RWPE2 (cell line): ENCODE data around the gene MTO1.
"Not testable (repeated sequence)": the region's sequence is repeated elsewhere in the genome, so short reads cannot be mapped to it uniquely, and the experiment has no call there.

Experiments used
- ATAC-seq: fragments of 200-7000 bp; cut with Tn5 transposase; 3 replicates; pipeline ENCODE4 v1.9.1; 2021; ENCODE audit warnings: low read depth
- DNase-seq: peaks from one replicate; pipeline ENCODE4 v3.0.0-alpha.2; 2020; ENCODE audit warnings: low spot score
- H3K27ac ChIP-seq: fragments of 450-650 bp; 2 replicates; pipeline ENCODE4 v1.5.1; 2017; ENCODE audit warnings: mild to moderate bottlenecking; ENCODE audit not compliant: poor library complexity, severe bottlenecking
- H3K27me3 ChIP-seq: fragments of 250-450 bp; sonication (Bioruptor Pico); 2 replicates; pipeline ENCODE4 v1.5.1; 2021; ENCODE audit warnings: mild to moderate bottlenecking, moderate library complexity; ENCODE audit not compliant: insufficient read depth, poor library complexity, severe bottlenecking
- H3K36me3 ChIP-seq: fragments of 250-450 bp; sonication (Bioruptor Pico); 2 replicates; pipeline ENCODE4 v1.5.1; 2020; ENCODE audit warnings: low read depth, mild to moderate bottlenecking, moderate library complexity
- H3K4me1 ChIP-seq: fragments of 250-450 bp; sonication (Bioruptor Pico); 2 replicates; pipeline ENCODE4 v1.5.1; 2021; ENCODE audit warnings: mild to moderate bottlenecking, moderate library complexity; ENCODE audit not compliant: insufficient read depth, poor library complexity, severe bottlenecking
- H3K4me3 ChIP-seq: fragments of 250-450 bp; sonication (Bioruptor Pico); 2 replicates; pipeline ENCODE4 v1.5.1; 2021; ENCODE audit warnings: mild to moderate bottlenecking, moderate library complexity; ENCODE audit not compliant: severe bottlenecking
- H3K9me3 ChIP-seq: fragments of 250-450 bp; sonication (Bioruptor Pico); 2 replicates; pipeline ENCODE4 v1.5.1; 2021; ENCODE audit warnings: mild to moderate bottlenecking, moderate library complexity; ENCODE audit not compliant: severe bottlenecking
- TF ChIP-seq, protein P1 (sequence below): fragments of 450-650 bp; IDR thresholded peaks from one replicate; pipeline ENCODE4 v1.5.1; 2017; ENCODE audit warnings: mild to moderate bottlenecking, moderate library complexity; ENCODE audit not compliant: poor library complexity, severe bottlenecking

MTO1 gene

GRCh38 chr6:73538116-73538779, 76.7 kb downstream of the MTO1 start:
- Histone ChIP-seq H3K4me3 (no peak overlapping the region), H3K27me3 (no peaks in the 10 kb centered on the region), H3K27ac (no peak overlapping the region), H3K4me1 (no peaks in the 10 kb centered on the region), H3K9me3 (no peaks in the 10 kb centered on the region), H3K36me3 (no peaks in the 10 kb centered on the region)
- ATAC-seq (no peak), DNase-seq (no peak)
- TF ChIP-seq, protein P1, sequence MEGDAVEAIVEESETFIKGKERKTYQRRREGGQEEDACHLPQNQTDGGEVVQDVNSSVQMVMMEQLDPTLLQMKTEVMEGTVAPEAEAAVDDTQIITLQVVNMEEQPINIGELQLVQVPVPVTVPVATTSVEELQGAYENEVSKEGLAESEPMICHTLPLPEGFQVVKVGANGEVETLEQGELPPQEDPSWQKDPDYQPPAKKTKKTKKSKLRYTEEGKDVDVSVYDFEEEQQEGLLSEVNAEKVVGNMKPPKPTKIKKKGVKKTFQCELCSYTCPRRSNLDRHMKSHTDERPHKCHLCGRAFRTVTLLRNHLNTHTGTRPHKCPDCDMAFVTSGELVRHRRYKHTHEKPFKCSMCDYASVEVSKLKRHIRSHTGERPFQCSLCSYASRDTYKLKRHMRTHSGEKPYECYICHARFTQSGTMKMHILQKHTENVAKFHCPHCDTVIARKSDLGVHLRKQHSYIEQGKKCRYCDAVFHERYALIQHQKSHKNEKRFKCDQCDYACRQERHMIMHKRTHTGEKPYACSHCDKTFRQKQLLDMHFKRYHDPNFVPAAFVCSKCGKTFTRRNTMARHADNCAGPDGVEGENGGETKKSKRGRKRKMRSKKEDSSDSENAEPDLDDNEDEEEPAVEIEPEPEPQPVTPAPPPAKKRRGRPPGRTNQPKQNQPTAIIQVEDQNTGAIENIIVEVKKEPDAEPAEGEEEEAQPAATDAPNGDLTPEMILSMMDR = no peak

DNA sequence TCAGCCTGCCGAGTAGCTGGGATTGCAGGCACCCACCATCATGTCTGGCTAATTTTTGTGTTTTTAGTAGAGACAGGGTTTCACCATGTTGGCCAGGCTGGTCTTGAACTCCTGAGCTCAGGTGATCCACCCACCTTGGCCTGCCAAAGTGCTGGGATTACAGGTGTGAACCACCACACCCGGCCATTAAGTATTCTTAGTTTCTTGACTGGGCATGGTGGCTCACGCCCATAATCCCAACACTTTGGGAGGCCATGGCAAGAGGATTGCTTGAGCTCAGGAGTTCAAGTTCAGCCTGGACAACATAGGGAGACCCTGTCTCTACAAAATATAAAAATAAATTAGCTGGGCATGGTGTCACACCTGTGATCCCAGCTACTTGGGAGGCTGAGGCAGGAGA, 80.9 kb downstream of the MTO1 start:
- not testable (repeated sequence) for H3K9me3 ChIP-seq, ATAC-seq, H3K27me3 ChIP-seq, H3K4me1 ChIP-seq, DNase-seq, H3K27ac ChIP-seq, H3K4me3 ChIP-seq, H3K36me3 ChIP-seq

GRCh38 chr6:73542891-73543290, 81.4 kb downstream of the MTO1 start:
- Histone ChIP-seq H3K4me1 (no peaks in the 10 kb centered on the region), H3K36me3 (no peaks in the 10 kb centered on the region), H3K9me3 (no peaks in the 10 kb centered on the region), H3K4me3 (no peak overlapping the region), H3K27me3 (no peaks in the 10 kb centered on the region), H3K27ac (no peak overlapping the region)
- DNase-seq = no peak
- no peak for ATAC-seq
- TF ChIP-seq, protein P1 = no peak

DNA sequence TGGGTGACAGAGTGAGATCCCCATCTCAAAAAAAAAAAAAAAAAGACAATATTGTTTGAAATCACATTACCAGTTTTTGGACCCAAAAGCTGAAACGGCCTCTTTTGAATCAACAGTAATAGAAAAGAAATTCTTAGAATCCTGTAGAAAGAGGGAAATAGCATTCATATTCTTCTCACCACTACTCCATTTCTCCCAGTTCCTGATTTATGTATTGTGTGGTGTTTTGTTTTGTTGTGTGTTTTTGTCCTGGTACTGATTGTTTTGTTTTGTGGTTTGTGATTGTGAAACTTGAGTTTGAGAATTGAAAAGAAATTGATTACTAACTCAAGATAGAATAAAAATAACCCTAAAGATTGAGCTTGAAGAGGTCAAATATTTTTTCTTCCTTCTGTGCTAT, 85.5 kb downstream of the MTO1 start:
- no peaks in the 10 kb centered on the region for H3K27me3 ChIP-seq
- no peaks in the 10 kb centered on the region for H3K36me3 ChIP-seq
- DNase-seq (no peak), ATAC-seq (no peak)
- H3K27ac ChIP-seq = no peak overlapping the region
- no peak overlapping the region for H3K4me3 ChIP-seq
- no peaks in the 10 kb centered on the region for H3K9me3 ChIP-seq
- H3K4me1 ChIP-seq = no peaks in the 10 kb centered on the region
- TF ChIP-seq, protein P1 = no peak

GRCh38 chr6:73548458-73549446, 87.2 kb downstream of the MTO1 start:
- Histone ChIP-seq H3K27ac (no peak overlapping the region), H3K9me3 (no peaks in the 10 kb centered on the region), H3K36me3 (no peaks in the 10 kb centered on the region), H3K4me3 (no peak overlapping the region), H3K27me3 (no peaks in the 10 kb centered on the region), H3K4me1 (no peaks in the 10 kb centered on the region)
- TF ChIP-seq, protein P1 = no peak
- ATAC-seq = no peak
- no peak for DNase-seq

- H3K4me1 ChIP-seq = not testable (repeated sequence)
These were observed 89.6 kb downstream of the MTO1 start for GRCh38 chr6:73551115-73551514.

GRCh38 chr6:73555380-73555949, 93.9 kb downstream of the MTO1 start:
- not testable (repeated sequence) for H3K4me3 ChIP-seq, H3K36me3 ChIP-seq, H3K9me3 ChIP-seq, H3K27ac ChIP-seq, H3K27me3 ChIP-seq, ATAC-seq, H3K4me1 ChIP-seq, DNase-seq

More at GRCh38 chr6:73551115-73551514, 89.6 kb downstream of the MTO1 start:
- H3K9me3 ChIP-seq, H3K4me3 ChIP-seq, DNase-seq, H3K27me3 ChIP-seq, H3K27ac ChIP-seq, H3K36me3 ChIP-seq, ATAC-seq: not testable (repeated sequence)
